GM19372 (cell line): ENCODE data around the gene SPARCL1.
"Not testable (repeated sequence)": the region's sequence is repeated elsewhere in the genome, so short reads cannot be mapped to it uniquely, and the experiment has no call there.

ENCODE experiments used
- ATAC-seq: cut with Tn5 transposase; IDR thresholded peaks from one replicate; pipeline ENCODE4 v1.9.1; 2021; ENCODE audit warnings: mild to moderate bottlenecking, low read depth, moderate library complexity; ENCODE audit not compliant: unreplicated experiment

The SPARCL1 gene

DNA sequence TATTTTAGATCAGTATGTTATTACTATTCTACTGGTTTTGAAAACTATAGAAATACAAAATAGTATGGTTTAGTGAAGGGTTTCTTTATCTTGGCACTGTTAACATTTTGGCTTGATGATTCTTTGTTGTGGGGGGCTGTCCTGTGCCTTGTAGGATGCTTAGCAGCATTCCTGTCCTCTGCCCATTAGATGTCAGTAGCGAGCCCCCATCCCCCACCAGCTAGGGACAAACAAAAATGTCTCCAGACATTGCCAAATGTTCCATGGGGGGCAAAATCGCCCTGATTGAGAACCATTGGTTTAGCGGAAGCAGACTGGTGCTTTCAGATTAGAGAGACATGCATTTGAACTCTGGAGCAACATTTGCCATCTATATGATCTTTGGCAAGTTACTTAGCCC is 23.3 kb downstream of the SPARCL1 start:
- no peak for ATAC-seq

DNA sequence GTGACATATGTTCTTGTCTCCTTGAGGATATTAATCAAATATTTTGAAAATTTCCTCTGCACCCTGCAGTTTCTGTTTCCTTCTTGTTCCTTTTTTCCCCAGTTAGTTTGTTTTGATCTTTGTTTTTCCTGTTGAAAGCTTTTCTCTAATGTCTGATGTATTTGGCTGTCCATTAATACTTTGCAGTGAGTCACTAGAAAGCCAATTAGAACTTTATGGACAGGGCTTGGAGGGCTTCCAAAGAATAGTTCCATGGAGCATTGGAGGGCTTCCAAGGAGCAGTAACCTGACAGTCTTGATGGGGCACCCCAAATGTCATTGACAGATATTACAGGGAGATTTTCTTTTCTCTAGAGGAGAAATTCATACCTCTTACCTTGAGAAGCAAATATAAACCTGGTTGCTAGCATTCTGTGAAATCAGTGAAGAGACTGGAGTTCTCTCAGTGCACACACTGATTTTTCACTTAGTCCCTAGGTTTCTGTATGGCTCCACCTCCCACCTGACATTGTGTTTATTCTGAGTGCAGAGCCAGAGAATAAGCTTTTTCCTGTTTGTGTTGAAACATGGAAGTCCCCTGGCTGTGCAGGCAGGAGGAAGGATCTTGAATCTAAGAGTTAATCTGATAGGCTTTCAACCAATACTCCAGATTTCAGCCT is 26.5 kb downstream of the SPARCL1 start:
- no peak for ATAC-seq

DNA sequence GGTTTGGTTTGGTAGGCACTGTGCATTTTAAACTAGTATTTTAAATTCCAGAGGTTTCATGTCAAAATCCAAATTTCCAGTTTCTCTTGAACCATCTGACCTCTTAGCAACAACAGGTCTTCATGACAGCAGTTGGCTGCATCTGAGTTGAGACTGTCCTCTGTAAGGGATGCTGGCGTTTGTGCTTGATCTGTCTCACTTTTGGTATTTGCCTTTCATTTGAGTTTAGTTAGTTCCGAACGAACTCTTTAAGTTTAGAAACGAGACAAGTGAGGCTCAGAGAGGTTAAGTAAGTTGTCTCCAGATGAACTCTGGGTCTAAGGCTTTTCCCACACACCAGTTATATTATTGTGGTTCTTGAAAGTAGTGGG is 29.1 kb downstream of the SPARCL1 start:
- ATAC-seq, result peak; percentile 46

DNA sequence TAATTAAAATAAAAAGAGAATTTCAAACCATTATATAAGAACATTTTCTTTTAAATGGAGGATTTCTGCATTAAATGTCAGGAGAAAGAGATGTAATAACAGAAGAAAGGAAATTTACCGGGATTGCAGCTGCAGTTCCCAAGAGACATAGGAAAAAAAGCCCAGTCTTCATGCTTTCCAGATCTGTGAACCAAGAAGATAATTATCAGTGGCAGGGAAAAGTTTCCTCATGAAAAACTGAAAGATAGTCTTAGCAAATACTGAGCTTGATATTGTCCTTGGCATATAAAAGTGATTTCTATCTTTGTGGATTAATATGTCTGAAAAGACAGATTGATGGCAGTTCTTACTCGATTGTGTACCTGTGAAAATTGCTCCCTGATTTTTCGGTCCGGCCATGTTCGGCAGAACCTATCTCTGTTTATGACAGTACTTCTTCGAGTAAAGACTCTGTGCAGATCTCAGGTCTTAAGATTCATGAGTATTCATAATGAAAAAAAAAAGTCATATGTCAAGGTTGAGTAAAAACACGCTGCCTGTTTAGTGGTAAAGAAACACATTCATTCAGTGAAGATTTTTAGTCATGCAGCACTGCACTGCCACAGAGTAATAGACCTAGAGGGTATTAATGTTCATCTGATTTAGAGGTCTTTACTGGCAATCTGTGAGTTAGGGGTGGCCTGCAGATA is 29.6 kb downstream of the SPARCL1 start:
- peak; percentile 44 for ATAC-seq

DNA sequence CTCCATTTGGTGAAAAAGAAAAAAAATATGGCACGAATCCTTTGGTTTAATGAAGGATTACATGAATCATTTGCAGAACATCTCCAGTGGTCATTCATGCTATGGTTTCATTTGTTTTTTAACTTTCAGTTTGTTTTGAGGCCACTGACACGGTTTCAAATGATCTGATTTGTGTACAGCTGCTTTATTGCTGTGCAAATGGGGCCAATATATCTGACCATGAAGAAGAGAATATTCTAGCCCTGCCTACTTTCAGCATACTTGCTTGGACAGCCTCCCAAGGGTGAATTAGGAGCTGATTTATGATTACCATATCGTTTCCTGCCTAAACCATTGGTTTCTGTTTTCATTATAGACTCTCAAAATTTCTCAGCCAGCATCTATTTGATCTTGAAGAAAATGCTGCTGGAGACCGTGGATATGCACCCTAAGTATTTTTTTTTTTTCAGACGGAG is 30.7 kb downstream of the SPARCL1 start:
- peak; percentile 47 for ATAC-seq

DNA sequence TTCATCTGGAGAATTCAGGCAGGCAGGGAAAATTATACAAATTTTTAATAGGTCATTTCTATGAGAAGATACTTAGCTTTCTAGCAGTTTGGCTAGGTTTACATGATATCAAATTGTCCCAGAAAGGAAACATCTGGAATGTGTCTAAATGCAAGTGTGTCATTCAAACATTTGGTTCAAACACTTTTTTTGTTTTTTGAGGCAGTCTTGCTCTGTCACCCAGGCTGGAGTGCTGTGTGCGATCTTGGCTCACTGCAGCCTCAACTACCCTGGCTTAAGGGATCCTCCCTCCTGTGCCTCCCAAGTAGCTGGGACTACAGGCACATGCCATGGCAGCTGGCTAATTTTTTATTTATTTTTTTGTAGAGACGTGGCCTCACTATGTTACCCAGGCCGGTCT is 31.6 kb downstream of the SPARCL1 start:
- no peak for ATAC-seq

DNA sequence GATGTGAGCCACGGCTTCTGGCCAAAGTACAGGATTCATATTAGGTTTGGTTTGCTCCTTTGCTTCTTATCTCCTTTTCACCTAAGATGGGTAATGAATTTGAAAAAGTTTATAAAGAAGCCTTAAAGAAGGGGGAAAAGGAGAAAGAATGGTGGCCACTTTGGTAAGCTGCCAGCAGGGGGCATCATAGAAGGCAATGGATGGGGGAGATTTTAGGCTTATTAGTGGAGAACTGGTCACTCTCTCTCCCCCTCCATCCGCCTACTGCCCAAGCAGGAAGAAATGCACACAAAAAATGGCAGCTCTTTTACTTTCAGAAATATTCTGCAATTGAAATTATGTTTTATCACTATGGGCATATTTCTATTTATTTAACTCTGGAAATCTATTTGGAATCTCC is 32.0 kb downstream of the SPARCL1 start:
- ATAC-seq, result no peak

DNA sequence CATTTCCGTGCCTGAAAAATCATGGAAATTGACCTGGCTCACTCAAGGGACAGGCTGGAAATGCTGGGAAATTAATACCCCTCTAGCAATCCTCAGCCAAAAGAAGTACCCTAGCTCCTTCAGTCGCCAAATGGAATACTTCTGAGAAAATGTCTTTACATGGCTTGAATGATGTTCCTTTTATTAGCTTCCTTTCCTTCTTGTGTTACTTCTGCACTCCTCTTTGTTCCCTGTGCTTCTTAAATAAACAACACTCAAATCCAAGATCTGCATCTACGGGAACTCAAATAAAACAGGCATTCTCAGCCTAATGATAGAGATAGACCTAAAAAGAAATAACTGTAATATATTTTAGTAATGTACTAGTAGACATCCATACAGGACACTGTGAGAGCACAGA is 36.1 kb downstream of the SPARCL1 start:
- ATAC-seq, result no peak

DNA sequence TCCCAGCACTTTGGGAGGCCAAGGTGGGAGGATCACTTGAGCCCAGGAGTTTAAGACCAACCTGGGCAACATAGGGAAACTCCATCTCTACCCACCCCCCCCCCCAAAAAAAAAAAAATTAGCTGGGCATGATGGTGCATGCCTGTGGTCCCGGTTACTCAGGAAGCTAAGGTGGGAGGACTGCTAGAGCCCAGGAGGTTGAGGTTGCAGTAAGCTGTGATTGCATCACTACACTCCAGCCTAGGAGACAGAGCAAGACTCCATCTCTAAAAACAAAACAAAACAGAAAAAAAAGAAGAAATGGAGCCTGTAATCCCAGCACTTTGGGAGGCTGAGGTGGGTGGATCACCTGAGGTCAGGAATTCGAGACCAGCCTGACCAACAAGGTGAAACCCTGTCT is 37.3 kb downstream of the SPARCL1 start:
- not testable (repeated sequence) for ATAC-seq

DNA sequence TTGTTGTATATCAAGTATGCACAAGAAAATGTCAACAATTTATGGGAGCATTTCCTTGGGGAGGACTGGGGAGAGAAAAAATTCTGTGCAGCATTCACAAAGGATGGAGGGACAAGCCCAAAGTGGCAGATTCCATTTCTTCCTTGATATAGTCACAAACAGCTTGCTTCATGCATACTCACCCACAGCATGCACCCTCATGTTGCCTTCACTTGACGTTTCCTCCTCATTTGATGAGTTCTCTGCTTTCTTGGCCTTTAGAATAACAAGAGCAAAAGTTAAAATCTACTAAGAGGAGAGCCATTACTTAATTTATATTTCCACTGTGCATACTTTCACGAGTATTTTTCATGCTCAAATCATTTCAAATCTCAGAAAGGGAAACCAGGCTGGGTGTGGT is 37.7 kb downstream of the SPARCL1 start:
- ATAC-seq, result no peak

DNA sequence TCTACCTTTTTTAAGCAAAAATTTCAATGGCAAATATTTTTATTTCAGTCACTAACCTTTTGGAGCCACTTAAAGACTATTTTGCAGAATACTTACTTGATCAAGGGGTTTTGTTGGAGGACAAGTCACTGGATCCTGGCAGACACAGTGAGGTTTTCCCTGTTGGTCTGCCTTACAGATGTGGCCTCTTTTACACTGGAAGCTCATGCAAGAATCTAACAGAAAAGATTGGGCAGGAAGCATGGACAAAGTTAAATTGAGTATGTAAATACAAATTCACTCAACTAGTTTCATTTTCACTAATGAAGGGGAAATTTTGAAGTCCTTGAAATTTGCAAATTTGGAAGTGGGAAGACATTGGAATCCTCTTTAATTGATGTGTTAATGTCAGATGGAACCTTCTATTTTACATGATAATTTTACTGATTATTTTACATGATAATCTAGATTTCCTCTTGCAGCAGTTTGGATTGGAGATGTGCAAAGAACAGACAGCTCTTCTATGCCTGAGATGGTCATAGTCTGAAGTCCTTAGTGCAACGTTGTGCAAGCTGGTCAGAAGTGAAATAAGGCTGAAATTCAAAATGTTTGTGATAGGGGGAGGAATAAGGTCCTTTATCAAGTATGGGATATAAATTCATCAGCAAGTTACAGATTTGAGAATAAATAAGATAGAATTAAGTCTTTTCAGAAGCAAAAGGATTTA is 38.4 kb downstream of the SPARCL1 start:
- ATAC-seq, result no peak

DNA sequence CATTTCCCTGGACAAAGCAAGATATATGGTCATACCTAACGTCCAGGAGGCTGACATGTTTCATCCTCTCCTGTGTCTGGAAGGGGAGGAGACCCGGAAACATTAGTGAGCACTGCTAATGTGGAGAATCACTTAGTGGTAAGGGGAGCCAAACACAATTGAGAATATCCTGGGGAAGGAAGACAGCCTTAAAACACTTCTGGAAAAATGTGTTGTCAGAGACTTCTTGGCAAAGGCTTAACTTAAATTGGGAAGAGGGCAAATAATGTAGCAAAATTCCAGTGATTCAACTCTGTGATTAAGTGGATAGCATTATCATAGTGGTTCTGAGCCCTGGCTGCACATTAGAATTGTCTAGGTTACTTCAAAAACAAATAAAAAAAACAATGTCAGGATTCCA is 39.5 kb downstream of the SPARCL1 start:
- no peak for ATAC-seq

DNA sequence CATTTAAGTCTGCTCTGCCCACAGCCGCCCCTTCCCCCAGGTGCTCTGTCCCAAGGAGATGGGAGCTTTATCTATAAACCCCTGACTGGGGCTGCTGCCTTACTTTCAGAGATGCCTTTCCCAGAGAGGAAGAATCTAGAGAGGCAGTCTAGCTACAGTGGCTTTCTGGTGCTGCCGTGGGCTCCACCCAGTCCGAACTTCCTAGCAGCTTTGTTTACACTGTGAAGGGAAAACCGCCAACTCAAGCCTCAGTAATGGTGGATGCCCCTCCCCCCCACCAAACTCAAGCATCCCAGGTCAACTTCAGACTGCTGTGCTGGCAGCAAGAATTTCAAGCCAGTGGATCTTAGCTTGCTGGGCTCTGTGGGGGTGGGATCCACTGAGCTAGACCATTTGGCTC is 40.5 kb downstream of the SPARCL1 start:
- not testable (repeated sequence) for ATAC-seq

DNA sequence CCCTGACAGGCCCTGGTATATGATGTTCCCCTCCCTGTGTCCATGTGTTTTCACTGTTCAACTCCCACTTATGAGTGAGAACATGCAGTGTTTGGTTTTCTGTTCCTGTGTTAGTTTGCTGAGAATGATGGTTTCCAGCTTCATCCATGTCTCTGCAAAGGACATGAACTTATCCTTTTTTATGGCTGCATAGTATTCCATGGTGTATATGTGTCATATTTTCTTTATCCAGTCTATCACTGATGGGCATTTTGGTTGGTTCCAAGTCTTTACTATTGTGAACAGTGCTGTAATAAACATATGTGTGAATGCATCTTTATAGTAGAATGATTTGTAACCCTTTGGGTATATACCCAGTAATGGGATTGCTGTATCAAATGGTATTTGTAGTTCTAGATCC is 45.9 kb downstream of the SPARCL1 start:
- not testable (repeated sequence) for ATAC-seq

DNA sequence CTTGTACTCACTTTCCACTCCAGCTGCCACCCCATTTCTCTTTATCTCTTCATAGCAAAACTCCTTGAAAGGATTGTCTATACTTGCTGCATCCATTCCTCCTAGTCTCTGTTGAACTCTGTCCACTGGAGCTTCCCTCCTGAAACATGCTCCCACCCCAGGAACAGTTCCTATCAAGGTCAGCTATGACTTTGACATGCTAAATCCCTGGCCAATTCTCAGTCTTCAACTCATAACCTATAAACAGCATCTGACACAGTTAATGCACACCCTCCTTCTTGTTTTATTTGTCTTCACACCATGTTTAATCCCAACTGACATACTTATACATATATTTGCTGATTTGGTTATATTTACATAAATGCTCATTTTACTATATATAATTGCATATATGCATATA is 47.8 kb downstream of the SPARCL1 start:
- ATAC-seq, result no peak

DNA sequence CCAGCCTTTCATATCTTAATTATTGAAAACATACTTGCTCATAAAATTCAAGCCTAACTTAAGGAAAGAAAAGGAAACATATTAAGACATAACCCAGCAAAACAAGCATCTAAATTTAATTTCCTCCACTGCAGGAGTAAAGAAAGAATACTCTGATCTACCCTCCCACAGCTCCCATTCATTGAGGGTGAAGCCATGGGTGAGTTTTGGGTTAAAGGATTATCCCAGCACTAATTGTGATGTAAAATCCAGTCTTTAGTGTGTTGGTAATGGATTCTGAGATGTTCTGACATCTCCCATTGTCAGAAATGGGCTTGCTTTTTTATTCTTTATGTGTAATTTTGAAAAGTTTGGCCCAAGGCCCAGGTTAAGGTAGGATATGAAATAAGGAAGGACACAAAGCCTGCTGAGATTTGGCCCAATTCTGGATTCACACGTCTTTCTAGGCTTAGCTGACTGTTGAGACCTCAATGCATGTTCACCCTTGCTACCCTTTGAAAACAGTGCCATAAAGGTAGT is 50.4 kb downstream of the SPARCL1 start:
- ATAC-seq, result no peak

DNA sequence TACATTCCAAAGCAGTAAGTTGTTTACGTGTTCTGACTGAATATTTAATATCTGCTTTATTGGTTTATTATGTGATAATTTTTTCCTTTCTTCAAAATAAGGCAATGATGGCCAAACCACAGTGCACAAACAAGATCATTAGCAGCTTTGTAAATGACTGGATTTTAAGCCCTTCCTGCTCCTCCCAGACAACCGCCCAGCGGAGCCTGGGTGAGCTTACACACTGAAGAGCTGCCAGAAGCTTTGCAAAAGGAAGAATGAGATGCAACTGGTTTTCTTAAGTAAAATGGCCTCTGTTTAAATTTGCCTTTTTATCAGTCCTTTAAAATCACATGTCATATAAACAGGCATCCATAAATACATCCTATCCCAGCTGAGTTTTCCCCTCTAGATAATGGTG is 52.2 kb downstream of the SPARCL1 start:
- no peak for ATAC-seq

DNA sequence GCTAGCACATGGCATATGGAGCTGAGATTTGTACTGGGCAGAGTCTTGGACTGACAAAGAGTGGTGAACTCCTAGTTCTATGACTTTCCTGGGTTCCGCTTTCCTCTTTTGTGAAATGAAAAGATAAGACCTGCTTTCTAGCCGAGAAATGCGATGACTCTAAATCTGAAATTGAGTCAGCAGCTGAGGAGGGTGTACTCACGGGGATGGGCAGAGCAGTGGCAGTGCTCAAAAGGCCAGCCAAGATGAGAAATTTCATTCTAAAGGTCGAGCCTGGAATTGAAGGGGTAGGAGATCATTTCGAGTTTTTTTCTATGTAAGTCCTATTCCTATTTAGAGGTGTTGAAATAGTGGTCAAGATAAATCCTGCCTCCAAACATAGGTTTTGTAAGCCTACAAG is 59.8 kb downstream of the SPARCL1 start:
- ATAC-seq, result no peak

DNA sequence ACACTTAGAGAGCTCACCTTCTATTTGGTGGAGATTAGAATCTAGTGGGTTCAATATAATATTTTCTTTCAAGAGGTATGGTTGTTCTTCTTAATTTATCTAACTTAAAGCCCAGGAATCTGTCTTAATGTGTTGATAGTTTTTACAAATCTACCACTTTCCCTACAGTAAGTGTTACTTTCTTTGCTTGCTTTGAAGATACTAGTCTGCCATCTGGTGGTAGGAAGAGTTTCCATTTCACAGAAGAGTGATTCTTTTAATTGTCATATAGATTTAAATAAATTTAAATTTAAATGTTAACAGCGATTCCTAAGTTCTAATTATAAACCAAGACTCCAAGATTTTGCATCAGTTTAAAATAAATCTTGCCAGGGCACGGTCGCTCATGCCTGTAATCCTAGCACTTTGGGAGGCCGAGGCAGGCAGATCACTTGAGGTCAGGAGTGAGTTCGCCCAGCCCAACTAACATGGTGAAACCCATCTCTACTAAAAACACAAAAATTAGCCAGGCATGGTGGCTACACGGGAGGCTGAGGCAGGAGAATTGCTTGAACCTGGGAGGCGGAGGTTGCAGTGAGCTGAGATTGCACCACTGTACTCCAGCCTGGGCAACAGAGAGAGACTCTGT is 63.3 kb downstream of the SPARCL1 start:
- no peak for ATAC-seq

DNA sequence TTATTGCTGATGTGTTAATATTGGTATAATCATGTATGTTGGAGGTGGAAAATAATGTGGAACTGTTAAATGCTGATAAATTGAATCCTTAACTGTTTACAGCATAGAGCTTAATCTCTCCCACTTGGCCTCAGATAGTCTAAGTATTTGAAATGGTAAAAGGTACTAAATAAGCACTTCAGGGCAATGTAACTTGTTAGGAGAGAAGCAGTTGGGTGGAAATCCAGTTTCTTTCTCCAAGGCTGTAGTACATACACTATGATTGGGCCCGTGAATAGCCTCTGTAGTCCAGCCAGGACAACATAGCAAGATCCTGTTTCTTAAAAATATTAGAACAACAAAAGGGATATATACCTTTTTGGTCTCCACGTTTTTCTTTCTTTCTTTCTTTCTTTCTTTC is 67.1 kb downstream of the SPARCL1 start:
- no peak for ATAC-seq

DNA sequence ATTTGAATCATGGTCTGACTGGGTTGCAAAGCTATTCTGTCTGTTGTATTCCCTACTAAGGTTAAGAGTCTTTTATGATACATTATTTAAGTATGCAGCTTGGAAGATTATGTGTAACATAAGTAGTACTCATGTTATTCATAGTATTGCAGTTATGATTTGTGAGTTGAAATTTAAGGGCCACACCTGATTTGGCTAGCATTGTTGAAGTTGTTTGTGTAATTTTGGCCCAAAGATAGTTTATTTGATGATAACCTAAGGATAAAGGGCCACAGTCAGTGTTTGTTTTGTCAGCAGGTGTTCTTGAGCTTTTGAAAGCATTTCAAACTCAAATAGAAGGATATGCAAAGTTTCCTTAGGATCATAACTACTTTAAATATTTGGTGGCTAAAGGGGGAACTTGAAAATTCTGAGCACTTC is 67.9 kb downstream of the SPARCL1 start:
- ATAC-seq, result no peak
